Breast epithelium (tissue), 3 donors: ENCODE data around the gene CACNA2D3.

Experiments used
- POLR2A ChIP-seq: fragments of 450-650 bp; IDR thresholded peaks from one replicate; pipeline ENCODE4 v1.6.1; 2016; ENCODE audit warnings: antibody characterized with exemption, mild to moderate bottlenecking, moderate library complexity
- TF ChIP-seq, protein P1 (sequence below), 3 donors: fragments of 450-650 bp; IDR thresholded peaks; one replicate each; pipeline ENCODE4 v1.5.1; 2016 to 2017; ENCODE audit warnings: antibody characterized with exemption in 3 of 3, mild to moderate bottlenecking in 3 of 3, moderate library complexity in 3 of 3

DNA sequence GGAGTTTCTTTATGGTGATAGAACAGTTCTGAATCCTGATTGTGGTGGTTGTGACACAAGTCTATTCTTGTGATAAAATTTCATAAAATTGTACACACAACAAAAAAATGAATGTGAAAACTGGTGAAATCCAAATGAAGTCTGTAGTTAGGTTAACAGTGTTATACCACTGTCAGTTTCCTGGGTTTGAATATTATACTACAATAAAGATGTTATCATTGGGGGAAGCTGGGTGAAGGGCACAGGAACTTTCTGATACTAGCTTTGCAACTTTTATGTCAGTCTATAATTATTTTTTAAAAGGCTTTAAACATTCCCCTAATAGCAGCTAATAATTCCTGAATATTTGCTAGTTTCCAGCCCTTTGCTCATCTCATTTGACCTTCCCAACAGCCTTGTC, 485.7 kb downstream of the CACNA2D3 start:
- TF ChIP-seq, protein P1, sequence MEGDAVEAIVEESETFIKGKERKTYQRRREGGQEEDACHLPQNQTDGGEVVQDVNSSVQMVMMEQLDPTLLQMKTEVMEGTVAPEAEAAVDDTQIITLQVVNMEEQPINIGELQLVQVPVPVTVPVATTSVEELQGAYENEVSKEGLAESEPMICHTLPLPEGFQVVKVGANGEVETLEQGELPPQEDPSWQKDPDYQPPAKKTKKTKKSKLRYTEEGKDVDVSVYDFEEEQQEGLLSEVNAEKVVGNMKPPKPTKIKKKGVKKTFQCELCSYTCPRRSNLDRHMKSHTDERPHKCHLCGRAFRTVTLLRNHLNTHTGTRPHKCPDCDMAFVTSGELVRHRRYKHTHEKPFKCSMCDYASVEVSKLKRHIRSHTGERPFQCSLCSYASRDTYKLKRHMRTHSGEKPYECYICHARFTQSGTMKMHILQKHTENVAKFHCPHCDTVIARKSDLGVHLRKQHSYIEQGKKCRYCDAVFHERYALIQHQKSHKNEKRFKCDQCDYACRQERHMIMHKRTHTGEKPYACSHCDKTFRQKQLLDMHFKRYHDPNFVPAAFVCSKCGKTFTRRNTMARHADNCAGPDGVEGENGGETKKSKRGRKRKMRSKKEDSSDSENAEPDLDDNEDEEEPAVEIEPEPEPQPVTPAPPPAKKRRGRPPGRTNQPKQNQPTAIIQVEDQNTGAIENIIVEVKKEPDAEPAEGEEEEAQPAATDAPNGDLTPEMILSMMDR (IDR thresholded peaks at IDR 0.05): no peak
- TF ChIP-seq POLR2A: no peak
